ENCODE results near the gene HRH3. TPM values are rescaled to one million over a fixed set of nuclear protein-coding genes. Genes with fewer than 3 reads are reported as not detected.
A peak's percentile ranks its signal among the peaks of the same experiment; 100 is the strongest.

Gene HRH3
- total RNA-seq, 1 experiment from 2014 or later, result 1.8 TPM

DNA sequence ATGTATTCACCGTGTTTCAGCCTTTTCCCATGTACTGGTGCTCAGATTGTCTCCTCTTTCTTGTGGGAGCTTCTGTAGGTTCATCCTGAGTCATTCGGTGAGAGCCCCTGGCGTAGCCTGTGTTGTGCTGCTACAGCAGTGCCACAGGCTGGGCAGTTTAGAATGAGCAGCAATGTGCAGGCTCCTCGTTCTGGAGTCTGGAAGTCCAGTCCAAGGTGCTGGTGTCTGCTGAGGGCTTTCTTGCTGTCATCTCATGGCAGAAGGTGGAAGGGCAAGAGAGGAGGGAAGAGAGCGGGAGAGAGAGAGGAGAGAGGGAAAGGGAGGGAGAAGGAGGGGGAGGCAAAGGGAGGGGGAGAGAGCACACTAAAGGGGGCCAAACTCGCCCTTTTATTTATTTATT is 33.3 kb upstream of the HRH3 start:
- no peak overlapping the region for H3K23ac ChIP-seq (ENCODE audit: insufficient read length, low read depth, low read length)
- WGBS (ENCODE audit: extremely low coverage, insufficient read length, low lambda C conversion rate), result no CpG with 5 or more reads among the region's 6 CpGs
- H4K91ac ChIP-seq (ENCODE audit: insufficient read length, low read depth, low read length), result no peak overlapping the region
- H3K27me3 Mint-ChIP-seq (ENCODE audit: low read depth), result no peaks in the 10 kb centered on the region
- peak overlapping the region in 1 of 3 experiments; percentile 85; a peak in 2 of 7 replicates for H3K27ac Mint-ChIP-seq
- no peak overlapping the region for H2BK5ac ChIP-seq (ENCODE audit: insufficient read length, low read length)
- H3K4me1 ChIP-seq (ENCODE audit: insufficient read depth, low read length), result no peaks in the 10 kb centered on the region
- H4K20me1 ChIP-seq (ENCODE audit: control insufficient read depth, insufficient read depth, insufficient read length), result no peaks in the 10 kb centered on the region
- no peak overlapping the region for H3K14ac ChIP-seq (ENCODE audit: insufficient read depth, low read length)
- H3K27ac ChIP-seq (ENCODE audit: insufficient read length, low read depth, low read length), result no peak overlapping the region
- no peak overlapping the region for H3T11ph ChIP-seq (ENCODE audit: low read length)
- H2BK20ac ChIP-seq (ENCODE audit: low read depth, low read length, poor library complexity, severe bottlenecking), result no peak overlapping the region
- H3K4ac ChIP-seq (ENCODE audit: low read depth, low read length), result no peak overlapping the region
- no peak overlapping the region for H4K5ac ChIP-seq (ENCODE audit: insufficient read length, low read depth, low read length)
- H2BK12ac ChIP-seq (ENCODE audit: insufficient read length, low read depth, low read length), result no peak overlapping the region
- H3K56ac ChIP-seq (ENCODE audit: insufficient read length, low read depth, low read length), result no peak overlapping the region
- no peaks in the 10 kb centered on the region for H3K9me3 Mint-ChIP-seq
- no peak for TF ChIP-seq CTCF (conservative IDR thresholded peaks at IDR 0.05)
- no peak overlapping the region for H4K8ac ChIP-seq (replicated peaks; ENCODE audit: insufficient read length, low read depth, low read length)
- H2AFZ ChIP-seq (ENCODE audit: low read length), result no peak overlapping the region
- H2BK15ac ChIP-seq (ENCODE audit: low read depth, low read length), result no peak overlapping the region
- H3K79me2 ChIP-seq (ENCODE audit: insufficient read depth, low read length), result peaks cover 6% of the 10 kb centered on the region; the same call in 1 of the 2 replicates
- peaks cover 0 to 21% (median 10%) of the 10 kb centered on the region in 3 experiments; a peak in 5 of 7 replicates for H3K36me3 Mint-ChIP-seq (ENCODE audit: insufficient read depth in 1 of 3, low read depth in 3 of 3)
- no peak overlapping the region for H2AK5ac ChIP-seq (ENCODE audit: insufficient read length, low read length)
- no peak overlapping the region for H3K18ac ChIP-seq (ENCODE audit: insufficient read length, low read depth, low read length)
- no peaks in the 10 kb centered on the region for H3K23me2 ChIP-seq (ENCODE audit: insufficient read length, low read depth, low read length, poor library complexity, severe bottlenecking)
- peaks cover 7 to 8% of the 10 kb centered on the region in 2 experiments for H3K4me1 Mint-ChIP-seq
- no peaks in the 10 kb centered on the region for H3K9me3 ChIP-seq (ENCODE audit: control insufficient read depth, low read depth, low read length)
- H3K4me2 ChIP-seq (ENCODE audit: insufficient read depth, insufficient read length, low read length), result no peak overlapping the region
- no peak for DNase-seq
- no peaks in the 10 kb centered on the region for H3K27me3 ChIP-seq (ENCODE audit: insufficient read depth, low read length)
- H3K9ac ChIP-seq (ENCODE audit: extremely low read depth, insufficient read length, low read length), result no peak overlapping the region
- H3K4me3 Mint-ChIP-seq, result no peak overlapping the region
- no peak overlapping the region for H2BK120ac ChIP-seq (ENCODE audit: low read depth, low read length, poor library complexity, severe bottlenecking)
- peaks cover 8% of the 10 kb centered on the region for H3K79me1 ChIP-seq (ENCODE audit: insufficient read depth, low read depth, low read length, poor library complexity, severe bottlenecking)
